ENCODE measurements around the gene VCAN. TPM values are rescaled to one million over a fixed set of nuclear protein-coding genes. Genes with fewer than 3 reads are reported as not detected.

The VCAN gene
- total RNA-seq, 4 donors from 2014 or later: 51.6 to 144 (median 91.3) TPM

GRCh38 chr5:83467371-83468035 is 4.0 kb upstream of the VCAN start:
- TF ChIP-seq CTCF (IDR thresholded peaks at IDR 0.05): no peak
- no peak for ATAC-seq (ENCODE audit: low FRiP score)
- no peak for DNase-seq (ENCODE audit: low spot score)

DNA sequence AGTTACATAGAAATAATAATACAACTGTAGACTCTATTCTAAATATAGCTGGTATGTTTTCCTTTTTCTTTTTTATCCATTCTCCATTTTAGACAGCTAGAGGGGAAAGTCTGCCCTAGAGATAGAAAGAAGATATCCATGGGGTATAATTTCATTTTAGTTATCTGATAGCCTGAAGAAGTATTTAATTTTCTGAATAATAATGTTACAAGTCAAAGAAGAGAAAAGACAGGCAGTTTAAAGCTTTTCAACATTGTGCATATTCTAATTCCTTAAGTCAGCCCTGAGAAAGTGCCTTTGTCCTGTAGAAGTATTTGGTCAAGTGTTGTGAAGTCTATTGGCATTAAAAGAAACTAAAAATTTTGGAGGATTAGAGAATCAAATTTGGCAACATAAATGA is 2.5 kb upstream of the VCAN start:
- TF ChIP-seq CTCF (IDR thresholded peaks at IDR 0.05): no peak
- DNase-seq (ENCODE audit: low spot score) (no peak), ATAC-seq (ENCODE audit: low FRiP score) (no peak)

GRCh38 chr5:83470526-83471404 is 779 bp upstream of the VCAN start:
- DNase-seq (ENCODE audit: low spot score) (no peak), ATAC-seq (ENCODE audit: low FRiP score) (no peak)
- TF ChIP-seq CTCF (IDR thresholded peaks at IDR 0.05): no peak

DNA sequence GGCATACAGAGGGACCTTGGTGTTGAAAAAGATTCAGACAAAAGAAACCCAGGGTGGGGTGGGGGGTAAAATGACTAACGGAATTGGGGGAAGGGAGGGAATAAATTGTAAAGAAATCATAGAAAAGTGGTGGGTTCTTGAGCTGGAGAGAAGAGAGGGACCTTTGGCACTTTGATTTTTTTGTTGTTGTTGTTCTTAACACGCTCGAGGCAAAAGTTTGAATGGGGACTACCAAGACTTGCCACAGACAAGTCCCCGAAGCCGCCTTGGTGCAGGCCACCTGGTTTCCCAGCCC is 616 bp downstream of the VCAN start:
- no peak for ATAC-seq (ENCODE audit: low FRiP score)
- no peak for TF ChIP-seq CTCF (IDR thresholded peaks at IDR 0.05)

DNA sequence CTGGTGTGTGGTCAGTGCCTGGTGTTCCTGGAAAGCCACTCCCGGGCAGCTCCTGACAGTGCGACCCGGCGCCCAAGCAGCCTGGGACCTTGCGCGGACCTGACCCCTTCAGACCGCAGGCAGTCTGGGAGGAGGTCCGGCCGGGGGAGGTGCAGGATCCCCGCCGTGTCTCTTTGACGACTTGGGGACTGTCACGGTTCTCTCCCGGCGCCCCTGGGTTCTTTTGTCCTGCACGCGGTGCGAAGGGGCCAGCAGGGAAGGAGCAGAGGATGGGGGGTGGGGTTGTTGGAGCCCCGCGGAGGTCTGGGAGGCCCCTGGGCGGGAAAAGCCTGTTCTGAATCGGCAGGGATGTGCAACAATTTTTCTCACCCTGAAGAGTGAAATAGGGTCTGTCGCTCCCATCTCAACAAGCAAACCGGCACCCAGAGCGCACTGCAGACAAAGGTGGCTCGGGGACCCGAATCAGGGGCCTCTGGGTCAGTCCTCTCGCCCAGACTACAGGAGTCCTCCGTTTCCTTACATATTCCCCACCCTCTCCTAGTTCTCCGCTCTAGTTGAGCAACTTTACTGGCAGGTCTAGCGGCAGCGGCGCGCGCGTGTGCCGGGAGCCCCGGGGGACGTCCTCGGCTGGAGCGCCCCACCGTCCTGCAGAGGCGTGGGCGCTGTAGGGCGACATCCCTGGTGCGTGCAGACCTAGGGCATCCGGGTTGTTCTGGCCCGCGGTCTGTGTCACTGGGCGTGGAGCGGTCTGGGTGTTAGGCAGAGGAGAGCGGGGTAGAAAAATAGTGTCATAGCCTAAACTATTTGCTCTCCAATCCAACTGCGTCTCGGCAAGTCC is 1.2 kb downstream of the VCAN start:
- no peak for TF ChIP-seq CTCF (IDR thresholded peaks at IDR 0.05)
- no peak for DNase-seq (ENCODE audit: low spot score)

More for the DNA sequence above, 616 bp downstream of the VCAN start:
- DNase-seq (ENCODE audit: low spot score): no peak

GRCh38 chr5:83473346-83474160 is 2.0 kb downstream of the VCAN start:
- ATAC-seq (ENCODE audit: low FRiP score) (peak; percentile 88), DNase-seq (ENCODE audit: low spot score) (peak; percentile 74)
- peak in 1 of 3 donors; percentile 63 for TF ChIP-seq CTCF (IDR thresholded peaks at IDR 0.05)

More for the DNA sequence above, 1.2 kb downstream of the VCAN start:
- ATAC-seq (ENCODE audit: low FRiP score): peak; percentile 71
